Measurements from ENCODE around the gene INPP5F.

The INPP5F gene

GRCh38 chr10:119832951-119833350 is 107.1 kb downstream of the INPP5F start:
- Histone ChIP-seq H3K4me1 (ENCODE audit: control extremely low read depth in 1 of 4, control insufficient read depth in 4 of 4, insufficient read depth in 4 of 4, low read length in 3 of 4) (peaks cover 0 to 6% (median 1%) of the 10 kb centered on the region in 4 experiments), H3K27ac (ENCODE audit: insufficient read depth in 1 of 2, low read depth in 1 of 2, low read length in 2 of 2, poor library complexity in 1 of 2, severe bottlenecking in 2 of 2) (no peak overlapping the region), H3K36me3 (ENCODE audit: control insufficient read depth in 4 of 4, insufficient read depth in 4 of 4, low read length in 3 of 4) (peaks cover 18 to 89% (median 52%) of the 10 kb centered on the region in 4 experiments), H3K9me3 (ENCODE audit: control extremely low read depth in 1 of 5, control insufficient read depth in 4 of 5, insufficient read depth in 2 of 5, low read depth in 1 of 5, low read length in 4 of 5) (no peaks in the 10 kb centered on the region), H3K4me3 (ENCODE audit: control insufficient read depth in 1 of 7, extremely low read depth in 1 of 7, insufficient read depth in 4 of 7, low read depth in 2 of 7, low read length in 6 of 7) (no peak overlapping the region), H3K27me3 (replicated peaks in 2 of 5; ENCODE audit: control insufficient read depth in 4 of 5, insufficient read depth in 5 of 5, low read length in 4 of 5) (no peaks in the 10 kb centered on the region)
- CTCF ChIA-PET, result interaction anchor here (3.8 kb wide), 1 partner anchor 82 kb away, joined by 16 read pairs; no protein-coding TSS in a partner anchor
- no CpG with 5 or more reads among the region's 2 CpGs for WGBS (ENCODE audit: insufficient coverage)
- no peak for DNase-seq
- POLR2A ChIA-PET, result no interaction called here

DNA sequence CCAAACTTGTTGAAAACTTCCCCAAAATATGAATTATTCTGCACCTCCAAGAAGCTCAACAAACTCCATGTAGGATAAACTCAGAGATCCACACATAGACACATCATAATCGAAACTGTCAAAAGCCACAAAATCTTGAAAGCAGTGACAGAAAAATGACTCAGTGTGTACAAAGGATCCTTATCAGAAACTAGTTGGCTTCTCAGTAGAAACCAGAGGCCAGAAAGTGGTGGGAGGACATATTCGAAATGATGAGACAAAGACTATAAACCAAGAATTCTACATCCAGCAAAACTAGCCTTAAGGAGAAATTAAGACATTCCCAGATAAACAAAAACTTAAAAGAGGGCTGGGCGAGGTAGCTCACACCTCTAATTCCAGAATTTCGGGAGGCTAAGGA is 108.3 kb downstream of the INPP5F start:
- H3K9me3 ChIP-seq (ENCODE audit: control extremely low read depth in 1 of 5, control insufficient read depth in 4 of 5, insufficient read depth in 2 of 5, low read depth in 1 of 5, low read length in 4 of 5), result no peaks in the 10 kb centered on the region
- peaks cover 0 to 6% (median 1%) of the 10 kb centered on the region in 4 experiments for H3K4me1 ChIP-seq (ENCODE audit: control extremely low read depth in 1 of 4, control insufficient read depth in 4 of 4, insufficient read depth in 4 of 4, low read length in 3 of 4)
- 79% methylated on average over 2 of the region's 4 CpGs for WGBS (ENCODE audit: insufficient coverage)
- H3K4me3 ChIP-seq (ENCODE audit: control insufficient read depth in 1 of 7, extremely low read depth in 1 of 7, insufficient read depth in 4 of 7, low read depth in 2 of 7, low read length in 6 of 7), result no peak overlapping the region
- POLR2A ChIA-PET, result no interaction called here
- CTCF ChIA-PET, result no interaction called here
- H3K36me3 ChIP-seq (ENCODE audit: control insufficient read depth in 4 of 4, insufficient read depth in 4 of 4, low read length in 3 of 4), result peaks cover 18 to 86% (median 56%) of the 10 kb centered on the region in 4 experiments
- no peak overlapping the region for H3K27ac ChIP-seq (ENCODE audit: insufficient read depth in 1 of 2, low read depth in 1 of 2, low read length in 2 of 2, poor library complexity in 1 of 2, severe bottlenecking in 2 of 2)
- DNase-seq, result no peak
- no peaks in the 10 kb centered on the region for H3K27me3 ChIP-seq (replicated peaks in 2 of 5; ENCODE audit: control insufficient read depth in 4 of 5, insufficient read depth in 5 of 5, low read length in 4 of 5)

GRCh38 chr10:119845656-119846055 is 119.8 kb downstream of the INPP5F start:
- Histone ChIP-seq H3K4me1 (ENCODE audit: control extremely low read depth in 1 of 4, control insufficient read depth in 4 of 4, insufficient read depth in 4 of 4, low read length in 3 of 4) (peaks cover 0 to 16% (median 2%) of the 10 kb centered on the region in 4 experiments), H3K4me3 (ENCODE audit: control insufficient read depth in 1 of 7, extremely low read depth in 1 of 7, insufficient read depth in 4 of 7, low read depth in 2 of 7, low read length in 6 of 7) (no peak overlapping the region), H3K27ac (ENCODE audit: insufficient read depth in 1 of 2, low read depth in 1 of 2, low read length in 2 of 2, poor library complexity in 1 of 2, severe bottlenecking in 2 of 2) (no peak overlapping the region), H3K36me3 (ENCODE audit: control insufficient read depth in 4 of 4, insufficient read depth in 4 of 4, low read length in 3 of 4) (peaks cover 24 to 87% (median 56%) of the 10 kb centered on the region in 4 experiments), H3K9me3 (ENCODE audit: control extremely low read depth in 1 of 5, control insufficient read depth in 4 of 5, insufficient read depth in 2 of 5, low read depth in 1 of 5, low read length in 4 of 5) (no peaks in the 10 kb centered on the region), H3K27me3 (replicated peaks in 2 of 5; ENCODE audit: control insufficient read depth in 4 of 5, insufficient read depth in 5 of 5, low read length in 4 of 5) (no peaks in the 10 kb centered on the region)
- CTCF ChIA-PET, result interaction anchor here (0.6 to 2.9 kb wide), 4 partner anchors 14 to 238 kb away, joined by 3 to 12 read pairs (median 7); no protein-coding TSS in a partner anchor
- POLR2A ChIA-PET, result no interaction called here
- peak in 1 of 3 donors; percentile 24 for DNase-seq
- WGBS (ENCODE audit: insufficient coverage), result 100% methylated on average over 1 of the region's 1 CpG

DNA sequence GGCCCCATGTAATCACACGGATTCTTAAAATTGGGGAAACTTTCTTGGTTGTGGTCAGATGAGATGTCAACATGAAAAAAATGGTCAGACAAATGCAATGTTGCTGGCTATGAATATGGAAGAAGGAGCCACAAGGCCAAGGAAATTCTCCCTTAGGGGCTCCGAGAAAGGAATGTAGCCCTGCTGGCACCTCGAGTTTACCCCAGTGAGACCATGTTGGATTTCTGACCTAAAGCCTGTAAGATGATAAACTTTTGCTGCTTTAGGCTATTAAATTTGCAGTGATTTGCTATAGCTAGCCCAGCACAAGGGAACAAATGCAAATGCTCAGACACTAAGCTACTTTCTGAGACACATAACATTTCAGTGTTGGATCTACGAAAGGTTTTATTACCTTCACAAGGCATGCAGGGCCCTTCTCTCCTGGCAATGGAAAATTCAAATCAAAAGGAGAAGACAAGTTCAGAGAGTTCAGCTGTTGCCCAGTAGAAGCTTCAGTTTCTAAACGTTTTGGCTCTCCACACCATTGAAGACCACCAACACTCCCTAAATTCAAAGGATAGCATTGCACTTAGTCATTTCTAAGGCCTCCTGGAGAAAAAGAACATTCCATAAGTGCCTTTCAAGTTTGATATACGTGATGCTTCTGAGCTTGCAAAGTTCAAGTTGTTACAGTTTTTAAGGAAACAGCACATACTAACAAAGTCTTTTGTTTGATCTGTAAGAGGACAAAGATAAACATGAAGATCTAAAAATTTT is 123.4 kb downstream of the INPP5F start:
- CTCF ChIA-PET, result interaction anchor here (0.6 to 1.8 kb wide), 5 partner anchors 10 to 100 kb away, joined by 3 to 10 read pairs (median 4); no protein-coding TSS in a partner anchor
- POLR2A ChIA-PET, result no interaction called here
- H3K27ac ChIP-seq (ENCODE audit: insufficient read depth in 1 of 2, low read depth in 1 of 2, low read length in 2 of 2, poor library complexity in 1 of 2, severe bottlenecking in 2 of 2), result no peak overlapping the region
- WGBS (ENCODE audit: insufficient coverage), result 98% methylated on average over 5 of the region's 6 CpGs
- peaks cover 15 to 84% (median 54%) of the 10 kb centered on the region in 4 experiments for H3K36me3 ChIP-seq (ENCODE audit: control insufficient read depth in 4 of 4, insufficient read depth in 4 of 4, low read length in 3 of 4)
- DNase-seq, result no peak
- H3K9me3 ChIP-seq (ENCODE audit: control extremely low read depth in 1 of 5, control insufficient read depth in 4 of 5, insufficient read depth in 2 of 5, low read depth in 1 of 5, low read length in 4 of 5), result no peaks in the 10 kb centered on the region
- H3K27me3 ChIP-seq (replicated peaks in 2 of 5; ENCODE audit: control insufficient read depth in 4 of 5, insufficient read depth in 5 of 5, low read length in 4 of 5), result no peaks in the 10 kb centered on the region
- no peak overlapping the region for H3K4me3 ChIP-seq (ENCODE audit: control insufficient read depth in 1 of 7, extremely low read depth in 1 of 7, insufficient read depth in 4 of 7, low read depth in 2 of 7, low read length in 6 of 7)
- peaks cover 0 to 16% (median 2%) of the 10 kb centered on the region in 4 experiments for H3K4me1 ChIP-seq (ENCODE audit: control extremely low read depth in 1 of 4, control insufficient read depth in 4 of 4, insufficient read depth in 4 of 4, low read length in 3 of 4)

GRCh38 chr10:119849944-119850343 is 124.1 kb downstream of the INPP5F start:
- DNase-seq, result no peak
- POLR2A ChIA-PET, result no interaction called here

DNA sequence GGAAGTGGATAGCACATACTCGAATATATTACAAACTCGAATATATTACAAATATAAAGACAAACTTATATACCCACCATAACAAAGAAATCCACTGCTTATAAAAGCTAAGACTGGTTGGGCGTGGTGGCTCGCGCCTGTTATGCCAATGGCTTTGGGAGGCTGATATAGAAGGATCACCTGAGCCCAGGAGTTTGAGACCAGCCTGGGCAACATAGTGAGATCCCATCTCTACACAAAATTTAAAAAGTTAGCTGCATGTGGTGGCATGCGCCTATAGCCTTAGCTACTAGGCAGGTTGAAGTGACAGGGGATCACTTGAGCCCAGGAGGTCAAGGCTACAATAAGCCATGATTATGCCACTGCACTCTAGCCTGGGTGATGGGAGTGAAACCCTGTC is 126.4 kb downstream of the INPP5F start:
- Histone ChIP-seq H3K4me3 (ENCODE audit: control insufficient read depth in 1 of 7, extremely low read depth in 1 of 7, insufficient read depth in 4 of 7, low read depth in 2 of 7, low read length in 6 of 7) (no peak overlapping the region), H3K9me3 (ENCODE audit: control extremely low read depth in 1 of 5, control insufficient read depth in 4 of 5, insufficient read depth in 2 of 5, low read depth in 1 of 5, low read length in 4 of 5) (no peaks in the 10 kb centered on the region), H3K36me3 (ENCODE audit: control insufficient read depth in 4 of 4, insufficient read depth in 4 of 4, low read length in 3 of 4) (peaks cover 14 to 72% (median 45%) of the 10 kb centered on the region in 4 experiments), H3K27ac (ENCODE audit: insufficient read depth in 1 of 2, low read depth in 1 of 2, low read length in 2 of 2, poor library complexity in 1 of 2, severe bottlenecking in 2 of 2) (no peak overlapping the region), H3K4me1 (ENCODE audit: control extremely low read depth in 1 of 4, control insufficient read depth in 4 of 4, insufficient read depth in 4 of 4, low read length in 3 of 4) (no peaks in the 10 kb centered on the region), H3K27me3 (replicated peaks in 2 of 5; ENCODE audit: control insufficient read depth in 4 of 5, insufficient read depth in 5 of 5, low read length in 4 of 5) (no peaks in the 10 kb centered on the region)
- DNase-seq, result no peak
- ChIA-PET CTCF (interaction anchor here (0.6 to 0.9 kb wide), 3 partner anchors 101 to 121 kb away, joined by 3 read pairs; no protein-coding TSS in a partner anchor), POLR2A (no interaction called here)
- 98% methylated on average over 4 of the region's 6 CpGs for WGBS (ENCODE audit: insufficient coverage)

More at GRCh38 chr10:119849944-119850343, 124.1 kb downstream of the INPP5F start:
- Histone ChIP-seq H3K9me3 (ENCODE audit: control extremely low read depth in 1 of 5, control insufficient read depth in 4 of 5, insufficient read depth in 2 of 5, low read depth in 1 of 5, low read length in 4 of 5) (no peaks in the 10 kb centered on the region), H3K27me3 (replicated peaks in 2 of 5; ENCODE audit: control insufficient read depth in 4 of 5, insufficient read depth in 5 of 5, low read length in 4 of 5) (no peaks in the 10 kb centered on the region), H3K4me3 (ENCODE audit: control insufficient read depth in 1 of 7, extremely low read depth in 1 of 7, insufficient read depth in 4 of 7, low read depth in 2 of 7, low read length in 6 of 7) (no peak overlapping the region), H3K4me1 (ENCODE audit: control extremely low read depth in 1 of 4, control insufficient read depth in 4 of 4, insufficient read depth in 4 of 4, low read length in 3 of 4) (peaks cover 0 to 16% (median 2%) of the 10 kb centered on the region in 4 experiments), H3K36me3 (ENCODE audit: control insufficient read depth in 4 of 4, insufficient read depth in 4 of 4, low read length in 3 of 4) (peaks cover 14 to 78% (median 48%) of the 10 kb centered on the region in 4 experiments), H3K27ac (ENCODE audit: insufficient read depth in 1 of 2, low read depth in 1 of 2, low read length in 2 of 2, poor library complexity in 1 of 2, severe bottlenecking in 2 of 2) (no peak overlapping the region)
- CTCF ChIA-PET, result interaction anchor here (0.6 to 1.8 kb wide), 5 partner anchors 9 to 99 kb away, joined by 3 to 10 read pairs (median 4); no protein-coding TSS in a partner anchor
- WGBS (ENCODE audit: insufficient coverage), result 100% methylated on average over 1 of the region's 3 CpGs

- no peak overlapping the region for H3K4me3 ChIP-seq (ENCODE audit: control insufficient read depth in 1 of 7, extremely low read depth in 1 of 7, insufficient read depth in 4 of 7, low read depth in 2 of 7, low read length in 6 of 7)
- H3K9me3 ChIP-seq (ENCODE audit: control extremely low read depth in 1 of 5, control insufficient read depth in 4 of 5, insufficient read depth in 2 of 5, low read depth in 1 of 5, low read length in 4 of 5), result no peaks in the 10 kb centered on the region
- no peak overlapping the region for H3K27ac ChIP-seq (ENCODE audit: insufficient read depth in 1 of 2, low read depth in 1 of 2, low read length in 2 of 2, poor library complexity in 1 of 2, severe bottlenecking in 2 of 2)
- ChIA-PET CTCF (interaction anchor here (0.9 to 1.4 kb wide), 2 partner anchors 99 to 102 kb away, joined by 3 to 4 read pairs; no protein-coding TSS in a partner anchor), POLR2A (no interaction called here)
- no peaks in the 10 kb centered on the region for H3K4me1 ChIP-seq (ENCODE audit: control extremely low read depth in 1 of 4, control insufficient read depth in 4 of 4, insufficient read depth in 4 of 4, low read length in 3 of 4)
- WGBS (ENCODE audit: insufficient coverage), result 100% methylated on average over 3 of the region's 6 CpGs
- H3K36me3 ChIP-seq (ENCODE audit: control insufficient read depth in 4 of 4, insufficient read depth in 4 of 4, low read length in 3 of 4), result peaks cover 14 to 71% (median 44%) of the 10 kb centered on the region in 4 experiments
- H3K27me3 ChIP-seq (replicated peaks in 2 of 5; ENCODE audit: control insufficient read depth in 4 of 5, insufficient read depth in 5 of 5, low read length in 4 of 5), result no peaks in the 10 kb centered on the region
- DNase-seq, result no peak
These were observed 127.0 kb downstream of the INPP5F start for GRCh38 chr10:119852822-119853221.

All from common myeloid progenitor, CD34-positive (primary cell).